Bronchial epithelial cell (primary cell): ENCODE data around the gene FOXL3. TPM values are rescaled to one million over a fixed set of nuclear protein-coding genes. Genes with fewer than 3 reads are reported as not detected.

ENCODE experiments used
- DNase-seq: peaks from one replicate; pipeline ENCODE4 v3.0.0-alpha.2; 2010; ENCODE audit warnings: low read depth
- FAIRE-seq: peaks from 2 replicates; lab custom pipeline; 2011; peaks lifted over from hg19 to GRCh38; lab: Jason Lieb, UNC
- H3K27me3 ChIP-seq: 2 replicates; pipeline ENCODE4 v1.5.1; 2011; ENCODE audit warnings: low read length; ENCODE audit not compliant: control insufficient read depth, insufficient read depth
- H3K36me3 ChIP-seq: 2 replicates; pipeline ENCODE4 v1.5.1; 2011; ENCODE audit warnings: low read length; ENCODE audit not compliant: control insufficient read depth, insufficient read depth
- H3K4me3 ChIP-seq: 2 replicates; pipeline ENCODE4 v1.5.1; 2011; ENCODE audit warnings: mild to moderate bottlenecking, low read depth, low read length, control low read depth
- CTCF ChIP-seq: IDR thresholded peaks from 2 replicates; pipeline ENCODE4 v1.5.1; 2011; ENCODE audit warnings: mild to moderate bottlenecking, moderate library complexity, low read length, control low read depth, inconsistent platforms; ENCODE audit not compliant: insufficient read depth, severe bottlenecking
- total RNA-seq: library from RNA; depleted of rRNA; stranded (reverse); fragments of >200 nt; gene quantifications from 2 replicates; pipeline ENCODE4 v1.2.1, GENCODE V29; 2014

FOXL3 gene
- total RNA-seq, 1 donor from 2014 or later, result not detected

- H3K27me3 ChIP-seq, result no peaks in the 10 kb centered on the region
- DNase-seq (no peak), FAIRE-seq (no peak)
- TF ChIP-seq CTCF, result no peak
- H3K36me3 ChIP-seq, result no peaks in the 10 kb centered on the region
- H3K4me3 ChIP-seq, result no peak overlapping the region
These were observed 37.0 kb upstream of the FOXL3 start for GRCh38 chr7:252981-253380.

GRCh38 chr7:253581-254336 lies 36.2 kb upstream of the FOXL3 start:
- no peak overlapping the region for H3K4me3 ChIP-seq
- TF ChIP-seq CTCF, result no peak
- H3K27me3 ChIP-seq, result no peaks in the 10 kb centered on the region
- H3K36me3 ChIP-seq, result no peaks in the 10 kb centered on the region
- DNase-seq, result no peak
- no peak for FAIRE-seq

GRCh38 chr7:254337-255037 lies 35.5 kb upstream of the FOXL3 start:
- Histone ChIP-seq H3K27me3 (no peaks in the 10 kb centered on the region), H3K4me3 (no peak overlapping the region), H3K36me3 (no peaks in the 10 kb centered on the region)
- TF ChIP-seq CTCF, result no peak
- DNase-seq (no peak), FAIRE-seq (no peak)

DNA sequence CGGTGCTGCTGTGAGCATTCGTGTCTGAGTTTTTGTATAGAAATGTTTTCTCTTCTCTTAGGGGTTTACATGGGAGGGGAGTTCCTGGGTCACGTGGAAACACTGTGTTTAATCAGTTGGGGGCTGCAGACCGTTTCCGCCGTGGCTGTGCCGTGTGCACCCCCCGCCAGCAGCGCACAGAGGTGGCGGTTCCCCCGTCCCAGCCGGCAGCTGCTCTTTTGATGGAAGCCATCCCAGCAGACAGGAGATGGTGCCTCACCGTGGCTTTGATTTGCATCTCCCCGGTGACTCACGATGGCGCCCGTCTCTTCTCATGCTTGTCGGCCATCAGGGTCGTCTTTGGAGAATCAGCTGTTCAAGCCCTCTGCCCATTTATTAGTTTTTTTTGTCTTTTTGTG lies 34.9 kb upstream of the FOXL3 start:
- H3K27me3 ChIP-seq, result no peaks in the 10 kb centered on the region
- no peaks in the 10 kb centered on the region for H3K36me3 ChIP-seq
- H3K4me3 ChIP-seq, result no peak overlapping the region
- DNase-seq (no peak), FAIRE-seq (no peak)
- no peak for TF ChIP-seq CTCF

DNA sequence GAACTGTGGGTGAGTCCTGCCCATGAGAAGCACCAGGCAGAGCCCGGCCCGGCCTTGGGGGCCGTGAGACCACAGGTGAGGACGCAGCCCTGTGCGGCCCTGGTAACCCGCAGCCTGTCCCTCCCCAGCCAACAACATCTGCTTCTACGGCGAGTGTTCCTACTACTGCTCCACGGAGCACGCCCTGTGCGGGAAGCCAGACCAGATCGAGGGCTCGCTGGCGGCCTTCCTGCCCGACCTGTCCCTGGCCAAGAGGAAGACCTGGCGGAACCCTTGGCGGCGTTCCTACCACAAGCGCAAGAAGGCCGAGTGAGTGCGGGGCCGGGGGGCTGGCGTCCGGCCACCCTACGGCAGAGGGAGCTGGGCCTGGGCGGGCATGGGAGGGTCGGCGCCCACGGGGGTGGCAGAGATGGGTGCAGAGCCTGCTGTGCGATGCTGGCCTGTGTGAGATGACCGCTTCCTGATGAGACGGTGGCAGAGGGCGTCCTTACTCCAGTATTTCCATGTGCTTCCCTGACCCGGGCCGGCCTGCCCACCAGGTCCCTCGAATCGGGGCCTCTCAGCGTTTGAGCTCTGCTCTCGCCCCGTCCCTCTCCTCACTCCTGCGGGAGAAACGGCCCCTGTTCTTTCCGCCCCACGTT lies 34.1 kb upstream of the FOXL3 start:
- TF ChIP-seq CTCF, result no peak
- FAIRE-seq, result no peak
- H3K36me3 ChIP-seq, result no peaks in the 10 kb centered on the region
- no peak for DNase-seq
- H3K4me3 ChIP-seq, result no peak overlapping the region
- H3K27me3 ChIP-seq, result no peaks in the 10 kb centered on the region
